T-helper 1 cell (primary cell): ENCODE measurements around the gene IL1F10.

ENCODE experiments used
- DNase-seq, 5 donors: peaks; one replicate each; pipeline ENCODE4 v3.0.0-alpha.2; 2012 to 2020

Gene IL1F10

DNA sequence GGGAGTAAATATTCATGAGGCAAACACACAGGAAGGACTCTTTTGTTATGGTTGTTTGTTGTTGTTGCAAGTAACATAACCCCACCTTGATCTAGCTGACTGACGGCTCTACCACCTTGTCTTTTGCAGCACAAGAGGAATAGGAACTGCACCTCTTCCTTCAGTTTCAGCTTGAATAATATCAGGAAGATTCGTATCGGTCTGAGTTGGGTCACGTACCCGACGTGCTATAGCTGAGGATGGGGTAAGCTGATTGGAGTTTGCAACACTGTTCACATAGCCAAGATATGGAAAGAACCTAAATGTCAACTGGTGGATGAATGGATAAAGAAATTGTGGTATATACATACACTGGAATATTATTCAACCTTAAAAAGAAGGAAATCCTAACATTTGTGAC, 45.1 kb downstream of the IL1F10 start:
- DNase-seq = no peak

DNA sequence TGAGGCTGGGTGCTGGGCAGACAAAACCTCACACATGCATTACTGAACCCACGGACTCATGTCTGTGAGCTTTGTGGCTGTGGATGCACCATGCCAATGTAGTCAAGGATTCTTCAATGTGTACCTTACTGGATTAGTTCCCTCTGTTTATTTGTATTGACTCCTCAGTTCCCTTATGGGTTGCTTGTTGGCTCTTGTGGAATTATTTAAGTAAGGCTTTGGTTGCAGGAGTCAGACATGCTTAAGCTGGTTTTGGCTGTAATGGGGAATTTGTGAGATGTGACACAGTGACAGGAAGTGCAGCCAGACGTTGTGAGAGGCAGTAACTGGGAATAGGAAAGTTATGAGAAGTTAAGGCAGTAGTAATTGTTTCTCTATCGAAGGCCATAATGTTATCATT, 46.0 kb downstream of the IL1F10 start:
- no peak for DNase-seq

DNA sequence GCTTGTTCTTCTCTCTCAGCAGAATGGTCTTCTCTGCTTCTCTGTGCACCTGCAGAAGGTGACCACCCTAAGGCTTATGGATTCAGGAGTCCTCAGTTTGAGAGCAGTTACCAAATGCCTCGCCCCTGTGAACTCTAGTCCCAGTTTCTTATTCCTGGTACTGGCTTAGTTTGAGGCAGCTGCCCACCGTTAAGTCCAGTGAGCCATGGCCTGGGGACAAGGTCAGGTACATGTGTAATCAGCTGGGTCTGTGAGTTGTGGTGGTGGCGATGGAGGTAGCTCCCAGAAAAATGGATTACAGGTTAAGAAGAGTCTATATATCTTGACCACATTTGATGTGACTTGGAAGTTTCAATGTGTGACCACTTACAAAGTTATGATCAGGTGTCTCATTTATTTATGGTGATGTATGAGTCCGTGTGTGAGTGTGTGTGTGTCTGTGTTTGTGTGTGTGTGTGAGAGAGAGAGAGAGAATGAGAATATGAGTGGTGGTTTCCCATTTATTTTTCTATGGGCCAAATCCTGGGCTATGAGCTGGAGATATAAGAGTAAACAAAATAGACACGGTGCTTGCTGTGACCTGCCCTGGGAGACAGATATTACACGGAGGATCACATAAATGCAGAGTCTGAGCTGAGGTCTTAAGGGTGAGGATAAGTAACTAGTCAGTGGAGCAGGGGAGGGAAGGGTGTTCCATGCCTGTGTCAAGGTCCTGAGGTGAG, 46.6 kb downstream of the IL1F10 start:
- DNase-seq = no peak

DNA sequence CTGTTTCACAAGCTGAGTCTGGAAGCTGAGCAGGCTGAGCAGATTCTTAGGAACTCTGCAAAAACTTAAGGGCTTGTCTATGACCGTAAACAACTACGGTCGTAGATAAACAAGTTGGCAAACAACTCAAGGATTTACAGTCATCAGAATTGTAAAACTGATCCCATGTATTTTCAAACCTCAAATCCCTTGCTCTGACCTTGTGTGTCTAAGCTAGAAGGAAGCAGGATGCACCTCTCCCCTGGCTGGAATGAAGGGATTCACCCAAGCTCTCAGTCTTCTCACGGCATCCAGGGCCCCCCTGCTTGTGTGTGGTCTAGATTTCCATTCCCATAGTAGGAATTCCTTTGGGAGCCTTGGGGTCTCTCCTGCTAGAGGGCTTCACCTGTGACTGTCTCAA, 47.2 kb downstream of the IL1F10 start:
- DNase-seq = no peak

DNA sequence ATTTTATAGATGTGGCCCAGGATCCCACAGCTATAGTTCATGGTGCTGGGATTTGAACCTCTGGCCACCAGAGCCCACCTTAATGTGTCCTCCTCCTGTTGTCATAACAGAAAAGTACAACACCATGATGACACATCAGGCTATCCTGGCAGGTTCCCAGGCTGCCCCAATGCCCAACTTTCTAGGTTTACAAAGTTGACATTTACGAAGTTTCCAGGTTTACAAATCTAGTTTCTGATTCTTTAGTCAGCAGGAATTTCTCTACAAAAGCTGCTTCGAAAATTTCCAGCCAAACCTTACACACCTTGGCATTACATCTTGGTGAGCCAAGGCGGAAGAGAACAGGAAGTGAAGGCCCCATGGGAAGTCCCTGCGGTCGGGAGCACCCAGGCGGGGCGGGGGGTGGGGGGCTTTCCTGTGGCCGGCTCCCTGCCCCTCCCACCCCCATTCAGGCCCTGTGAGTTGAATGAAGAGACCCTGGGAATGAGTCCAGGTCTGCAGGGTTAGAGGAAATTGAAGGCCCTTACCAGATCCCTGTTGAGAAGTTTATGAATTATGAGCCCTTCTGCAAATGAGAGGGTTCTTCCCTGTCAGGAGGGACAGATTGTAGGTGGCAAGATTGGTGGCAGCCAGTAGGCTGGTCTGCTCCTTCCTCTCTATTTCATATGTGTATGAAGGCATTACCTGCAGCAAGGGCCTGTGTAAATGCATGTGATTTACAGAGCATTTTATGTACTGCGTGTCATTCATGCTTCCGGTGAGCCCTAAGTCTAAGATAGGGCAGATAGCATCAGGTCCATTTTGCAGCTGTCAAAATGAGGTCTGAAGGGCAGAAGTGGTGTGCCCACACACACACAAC, 48.6 kb downstream of the IL1F10 start:
- no peak for DNase-seq

DNA sequence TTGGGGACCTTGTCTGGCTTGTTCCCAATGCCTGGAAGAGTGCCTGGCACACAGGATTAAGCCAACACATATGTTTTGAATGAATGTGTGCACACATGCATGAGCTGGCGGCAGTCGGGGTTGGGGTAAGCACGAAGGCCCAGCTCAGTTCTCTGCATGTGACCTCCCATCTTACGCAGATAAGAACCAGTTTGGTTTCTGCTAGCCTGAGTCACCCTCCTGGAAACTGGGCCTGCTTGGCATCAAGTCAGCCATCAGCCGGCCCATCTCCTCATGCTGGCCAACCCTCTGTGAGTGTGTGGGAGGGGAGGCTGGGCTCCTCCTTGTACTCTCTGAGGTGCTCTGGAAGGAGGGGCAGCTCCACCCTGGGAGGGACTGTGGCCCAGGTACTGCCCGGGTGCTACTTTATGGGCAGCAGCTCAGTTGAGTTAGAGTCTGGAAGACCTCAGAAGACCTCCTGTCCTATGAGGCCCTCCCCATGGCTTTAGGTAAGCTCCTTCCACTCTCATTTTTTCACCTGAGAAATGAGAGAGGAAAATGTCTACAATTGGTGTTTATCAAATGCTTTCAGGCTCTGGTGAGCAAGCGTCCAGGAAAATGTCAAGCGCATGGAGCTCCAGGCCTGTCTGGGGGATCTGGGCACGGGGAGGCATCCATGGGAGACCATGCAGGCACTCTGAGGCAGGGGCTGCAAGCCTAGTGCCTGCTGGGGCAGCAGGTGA, 49.9 kb downstream of the IL1F10 start:
- DNase-seq = peak in 1 of 5 donors; percentile 64

DNA sequence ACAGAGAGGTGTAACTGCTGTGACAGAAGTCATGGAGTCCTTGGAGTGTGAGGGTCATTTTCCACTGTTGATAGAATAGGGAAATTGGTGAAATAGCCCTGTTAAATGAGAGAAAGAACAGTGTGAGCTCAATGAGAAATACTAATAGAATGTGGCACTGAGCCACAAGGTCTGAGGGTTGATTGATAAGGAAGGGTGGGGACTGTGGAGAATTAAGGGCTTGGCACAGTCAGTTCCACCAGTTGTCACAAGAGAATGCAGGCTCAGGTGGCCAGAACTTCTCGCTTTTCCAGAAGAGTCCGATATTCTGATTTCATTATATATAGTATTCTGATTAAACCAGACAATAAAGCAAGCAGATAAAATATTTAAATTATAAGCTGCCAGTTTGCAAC, 50.5 kb downstream of the IL1F10 start:
- no peak for DNase-seq

DNA sequence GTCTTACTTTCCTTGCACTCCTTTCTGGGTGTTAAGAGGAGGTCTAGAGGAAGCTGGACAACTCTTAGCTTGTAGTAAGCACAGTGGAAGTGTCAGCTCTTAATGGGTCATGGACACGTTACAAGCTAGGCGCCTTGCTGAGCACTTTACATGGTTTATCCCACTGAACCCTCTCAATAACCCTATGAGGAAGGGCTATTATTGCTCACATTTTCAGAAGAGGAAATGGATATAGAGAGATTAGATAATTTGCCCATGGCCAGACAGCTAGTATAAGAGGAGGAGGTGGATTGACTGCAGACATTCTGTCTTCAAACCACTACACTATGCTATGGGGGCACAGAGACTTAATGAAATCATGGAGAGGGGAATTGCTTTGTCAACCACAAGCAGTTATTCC, 51.3 kb downstream of the IL1F10 start:
- no peak for DNase-seq

DNA sequence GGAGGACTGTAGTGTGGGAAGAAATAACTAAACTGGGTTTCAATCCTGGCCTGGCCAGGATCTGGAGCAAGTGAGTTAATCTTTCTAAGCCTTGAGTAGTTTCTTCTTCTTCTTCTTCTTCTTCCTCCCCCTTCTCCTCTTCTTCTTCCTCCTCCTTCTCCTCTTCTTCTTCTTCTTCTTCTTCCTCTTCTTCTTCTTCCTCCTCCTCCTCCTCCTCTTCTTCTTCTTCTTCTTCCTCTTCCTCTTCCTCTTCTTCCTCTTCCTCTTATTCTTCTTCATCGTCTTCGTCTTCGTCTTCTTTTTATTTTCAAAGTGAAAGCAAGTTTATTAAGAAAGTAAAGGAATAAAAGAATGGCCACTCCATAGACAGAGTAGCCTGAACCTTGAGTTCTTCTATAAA, 53.1 kb downstream of the IL1F10 start:
- no peak for DNase-seq

DNA sequence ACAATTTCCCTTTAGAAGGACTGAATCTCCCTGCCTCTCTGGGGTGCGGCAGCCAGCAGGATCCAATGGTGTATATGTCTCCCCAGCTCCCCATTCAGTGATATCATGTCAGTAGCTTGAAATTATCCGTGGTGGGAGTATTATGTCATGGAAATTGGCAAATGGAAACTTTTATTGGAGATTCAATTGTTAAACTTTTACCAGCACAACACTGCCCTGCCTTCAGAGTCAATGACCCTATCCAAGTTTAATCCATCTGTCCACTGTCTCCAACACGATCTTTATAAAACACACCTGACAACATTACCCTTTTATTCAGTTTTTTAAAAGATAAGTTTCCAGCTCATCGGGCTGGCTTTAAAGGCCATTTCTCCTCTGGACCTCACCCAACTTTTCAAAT, 54.6 kb downstream of the IL1F10 start:
- DNase-seq = no peak

DNA sequence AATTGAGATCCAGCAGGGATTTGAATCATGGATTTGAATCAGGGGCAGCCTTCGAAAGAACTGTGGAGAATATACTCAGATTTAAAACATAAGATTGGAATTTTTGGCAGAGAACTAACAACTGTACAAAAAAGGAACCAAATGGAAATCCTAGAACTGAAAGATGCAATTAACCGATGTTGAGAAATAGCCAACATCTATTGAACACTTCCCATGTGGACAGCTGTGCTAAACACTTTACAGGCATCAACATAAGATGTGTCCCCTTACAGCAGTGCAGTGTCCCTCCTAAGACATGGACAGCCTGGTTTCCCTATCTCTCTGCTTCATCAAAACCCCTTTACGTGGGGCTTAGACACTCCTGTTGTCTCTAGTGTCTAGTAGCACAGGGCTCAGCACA, 56.0 kb downstream of the IL1F10 start:
- no peak for DNase-seq

DNA sequence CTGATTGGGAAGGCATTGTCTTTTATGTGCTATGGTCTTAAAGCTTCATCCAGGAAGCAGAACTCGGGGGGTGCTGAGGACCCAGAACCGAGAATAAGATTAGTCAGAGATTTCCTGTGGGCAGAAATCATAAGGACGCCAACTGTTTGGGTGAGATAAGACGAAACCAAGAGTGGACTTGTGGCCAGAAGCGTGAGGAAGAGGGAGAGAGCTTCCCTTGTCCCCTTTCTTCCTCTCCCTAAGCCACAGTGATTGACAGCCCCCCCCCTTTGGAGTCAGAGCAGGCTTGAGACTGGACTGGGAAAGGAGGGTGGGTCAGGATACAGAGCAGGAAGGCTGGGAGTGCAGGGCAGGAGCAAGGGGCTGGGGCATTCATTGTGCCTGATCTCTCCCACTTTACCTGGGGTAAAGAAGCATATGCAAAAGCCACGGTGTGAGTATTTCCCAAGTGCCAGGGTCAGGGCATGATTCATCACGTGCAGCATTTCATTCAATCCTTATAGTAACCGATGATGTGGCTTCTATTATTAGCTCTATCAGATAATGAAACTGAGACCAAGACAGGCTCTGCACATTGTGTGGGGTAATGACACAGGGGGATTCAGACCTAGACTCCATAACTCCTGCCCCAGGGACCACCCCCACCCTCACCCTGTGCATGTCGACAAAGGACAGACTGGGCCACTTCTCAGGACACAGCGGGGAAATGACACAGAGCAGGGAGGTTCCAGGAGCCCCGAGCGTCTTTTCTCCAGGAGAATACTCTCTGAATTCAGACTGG, 56.6 kb downstream of the IL1F10 start:
- DNase-seq = peak in 1 of 5 donors; percentile 37
